ENCODE results near the gene IDH3G. TPM values are rescaled to one million over a fixed set of nuclear protein-coding genes. Genes with fewer than 3 reads are reported as not detected.

Gene IDH3G
- total RNA-seq, 3 donors from 2014 or later, result 75.4 to 91.5 (median 76.5) TPM

DNA sequence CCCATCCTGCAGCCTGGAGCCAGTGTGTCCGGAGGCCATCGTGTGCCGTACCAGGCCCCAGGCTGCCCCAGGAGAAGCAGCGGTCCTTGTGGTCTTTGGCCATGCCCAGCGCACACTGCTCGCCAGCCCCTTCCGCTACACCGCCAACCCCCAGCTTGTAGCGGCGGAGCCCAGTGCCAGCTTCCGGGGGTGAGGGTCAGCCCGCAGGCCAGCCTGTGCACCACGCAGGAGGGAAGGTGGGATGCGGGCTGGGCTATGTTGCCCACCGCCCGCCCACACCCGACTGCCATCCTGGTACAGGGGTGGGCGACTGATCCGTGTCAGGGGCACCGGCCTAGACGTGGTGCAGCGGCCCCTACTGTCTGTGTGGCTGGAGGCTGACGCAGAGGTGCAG lies 21.0 kb downstream of the IDH3G start:
- no peak for TF ChIP-seq POLR2AphosphoS5 (IDR thresholded peaks at IDR 0.05)
- TF ChIP-seq, protein P1, sequence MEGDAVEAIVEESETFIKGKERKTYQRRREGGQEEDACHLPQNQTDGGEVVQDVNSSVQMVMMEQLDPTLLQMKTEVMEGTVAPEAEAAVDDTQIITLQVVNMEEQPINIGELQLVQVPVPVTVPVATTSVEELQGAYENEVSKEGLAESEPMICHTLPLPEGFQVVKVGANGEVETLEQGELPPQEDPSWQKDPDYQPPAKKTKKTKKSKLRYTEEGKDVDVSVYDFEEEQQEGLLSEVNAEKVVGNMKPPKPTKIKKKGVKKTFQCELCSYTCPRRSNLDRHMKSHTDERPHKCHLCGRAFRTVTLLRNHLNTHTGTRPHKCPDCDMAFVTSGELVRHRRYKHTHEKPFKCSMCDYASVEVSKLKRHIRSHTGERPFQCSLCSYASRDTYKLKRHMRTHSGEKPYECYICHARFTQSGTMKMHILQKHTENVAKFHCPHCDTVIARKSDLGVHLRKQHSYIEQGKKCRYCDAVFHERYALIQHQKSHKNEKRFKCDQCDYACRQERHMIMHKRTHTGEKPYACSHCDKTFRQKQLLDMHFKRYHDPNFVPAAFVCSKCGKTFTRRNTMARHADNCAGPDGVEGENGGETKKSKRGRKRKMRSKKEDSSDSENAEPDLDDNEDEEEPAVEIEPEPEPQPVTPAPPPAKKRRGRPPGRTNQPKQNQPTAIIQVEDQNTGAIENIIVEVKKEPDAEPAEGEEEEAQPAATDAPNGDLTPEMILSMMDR (IDR thresholded peaks at IDR 0.05), result no peak
- TF ChIP-seq POLR2A (IDR thresholded peaks at IDR 0.05), result no peak
- Histone ChIP-seq H3K4me1 (no peaks in the 10 kb centered on the region), H3K27ac (no peak overlapping the region), H3K27me3 (peaks cover 0 to 57% of the 10 kb centered on the region in 2 donors), H3K4me3 (no peak overlapping the region), H3K36me3 (no peaks in the 10 kb centered on the region), H3K9me3 (no peaks in the 10 kb centered on the region)
- DNase-seq (ENCODE audit: low spot score in 2 of 2), result no peak
- intact Hi-C loops (cut with DNase I; ENCODE audit: low total_unique reads), result no loop called here

GRCh38 chrX:153772316-153773217 lies 21.6 kb downstream of the IDH3G start:
- H3K4me1 ChIP-seq, result no peaks in the 10 kb centered on the region
- TF ChIP-seq POLR2AphosphoS5 (IDR thresholded peaks at IDR 0.05) (no peak), POLR2A (IDR thresholded peaks at IDR 0.05) (no peak)
- TF ChIP-seq, protein P1 (IDR thresholded peaks at IDR 0.05), result no peak
- H3K4me3 ChIP-seq, result no peak overlapping the region
- intact Hi-C loops (cut with DNase I; ENCODE audit: low total_unique reads), result no loop called here
- H3K27ac ChIP-seq, result no peak overlapping the region
- H3K27me3 ChIP-seq, result peaks cover 0 to 54% of the 10 kb centered on the region in 2 donors
- no peaks in the 10 kb centered on the region for H3K36me3 ChIP-seq
- no peaks in the 10 kb centered on the region for H3K9me3 ChIP-seq
- DNase-seq (ENCODE audit: low spot score in 2 of 2), result no peak

GRCh38 chrX:153771415-153772315 lies 22.5 kb downstream of the IDH3G start:
- Histone ChIP-seq H3K27ac (no peak overlapping the region), H3K27me3 (peaks cover 0 to 47% of the 10 kb centered on the region in 2 donors), H3K4me1 (no peaks in the 10 kb centered on the region), H3K4me3 (no peak overlapping the region), H3K36me3 (no peaks in the 10 kb centered on the region), H3K9me3 (peaks cover 0 to 3% of the 10 kb centered on the region in 2 donors)
- DNase-seq (ENCODE audit: low spot score in 2 of 2), result no peak
- TF ChIP-seq, protein P1 (IDR thresholded peaks at IDR 0.05), result no peak
- TF ChIP-seq POLR2A (IDR thresholded peaks at IDR 0.05) (no peak), POLR2AphosphoS5 (IDR thresholded peaks at IDR 0.05) (no peak)
- intact Hi-C loops (cut with DNase I; ENCODE audit: low total_unique reads), result no loop called here

GRCh38 chrX:153770601-153771414 lies 23.4 kb downstream of the IDH3G start:
- no peaks in the 10 kb centered on the region for H3K4me1 ChIP-seq
- H3K27me3 ChIP-seq, result peaks cover 0 to 47% of the 10 kb centered on the region in 2 donors
- no peak overlapping the region for H3K4me3 ChIP-seq
- H3K9me3 ChIP-seq, result peaks cover 0 to 3% of the 10 kb centered on the region in 2 donors
- intact Hi-C loops (cut with DNase I; ENCODE audit: low total_unique reads), result no loop called here
- no peak for TF ChIP-seq POLR2A (IDR thresholded peaks at IDR 0.05)
- TF ChIP-seq POLR2AphosphoS5 (IDR thresholded peaks at IDR 0.05), result no peak
- TF ChIP-seq, protein P1 (IDR thresholded peaks at IDR 0.05), result no peak
- no peaks in the 10 kb centered on the region for H3K36me3 ChIP-seq
- H3K27ac ChIP-seq, result no peak overlapping the region
- DNase-seq (ENCODE audit: low spot score in 2 of 2), result no peak

All from breast epithelium (tissue), 4 donors.